K562 (cell line): ENCODE measurements around the gene PEAR1. TPM values are rescaled to one million over a fixed set of nuclear protein-coding genes. Genes with fewer than 3 reads are reported as not detected.

ENCODE experiments used
- ATAC-seq: fragments of 200-7000 bp; cut with Tn5 transposase; 3 replicates; pipeline ENCODE4 v1.9.1; 2020; ENCODE audit warnings: moderate library complexity
- BruUV-seq: library from RNA; stranded (reverse); fragments of 400-500 nt; replicated peaks from 2 replicates; lab custom pipeline; 2021; lab: Mats Ljungman, UMichigan
- CTCF ChIA-PET: fragments of 300-600 bp; formaldehyde crosslinking; extraction: SDS; loops from one replicate; lab custom pipeline; 2021; ENCODE audit warnings: low intra/inter-chr PET ratio; lab: Yijun Ruan, JAX
- POLR2A ChIA-PET: fragments of 300-600, 350-650 bp; sonication (Branson Sonifier 250); formaldehyde crosslinking; extraction: SDS; loops from one replicate; lab custom pipeline; 2021; ENCODE audit warnings: antibody characterized with exemption, inconsistent platforms; lab: Yijun Ruan, JAX
- DNase-seq, 4 experiments: peaks; one replicate each; pipeline versions ENCODE4 v3.0.0 to v3.0.0-alpha.2; 2011 to 2018; ENCODE audit warnings: low spot score in 3 of 4, mixed read lengths in 3 of 4; ENCODE audit errors: extremely low read depth in 1 of 4
- FAIRE-seq: peaks from 2 replicates; lab custom pipeline; 2011; peaks lifted over from hg19 to GRCh38; lab: Jason Lieb, UNC
- H2AFZ ChIP-seq: 2 replicates; pipeline ENCODE4 v1.6.0; 2011; ENCODE audit warnings: low read depth, low read length, control low read depth, inconsistent platforms
- H3K27ac ChIP-seq: fragments of 200-600 bp; 3 replicates; pipeline ENCODE4 v1.8.0; 2011; ENCODE audit warnings: low read depth, mild to moderate bottlenecking, control low read depth, inconsistent platforms, low read length, moderate library complexity, mixed read lengths; ENCODE audit errors: extremely low read depth
- H3K27me3 ChIP-seq, 2 experiments: fragments of 300-600 bp in 1 of 2; 2 replicates in 1 of 2; 3 replicates in 1 of 2; pipeline versions ENCODE4 v1.6.0 to v1.8.0; 2011; ENCODE audit warnings: inconsistent platforms in 2 of 2, low read length in 2 of 2, mild to moderate bottlenecking in 1 of 2, mixed read lengths in 1 of 2, moderate library complexity in 1 of 2; ENCODE audit not compliant: control insufficient read depth in 2 of 2, insufficient read depth in 2 of 2
- H3K36me3 ChIP-seq: fragments of 300-600 bp; 3 replicates; pipeline ENCODE4 v1.8.0; 2011; ENCODE audit warnings: mild to moderate bottlenecking, low read length, inconsistent platforms; ENCODE audit not compliant: control insufficient read depth, insufficient read depth
- H3K4me1 ChIP-seq, 2 experiments: fragments of 200-600 bp in 1 of 2; replicated peaks in 1 of 2; 2 replicates in 1 of 2; 3 replicates in 1 of 2; pipeline versions ENCODE4 v1.5.1 to v1.8.0; 2011; ENCODE audit warnings: inconsistent platforms in 2 of 2, low read length in 2 of 2, mild to moderate bottlenecking in 1 of 2, mixed read lengths in 1 of 2, moderate library complexity in 1 of 2; ENCODE audit not compliant: control insufficient read depth in 2 of 2, insufficient read depth in 2 of 2
- H3K4me2 ChIP-seq: 2 replicates; pipeline ENCODE4 v1.6.1; 2011; ENCODE audit warnings: low read length, control low read depth, inconsistent platforms, mixed read lengths; ENCODE audit not compliant: insufficient read depth
- H3K4me3 ChIP-seq: fragments of 200-600 bp; sonication (generic), shearing (Covaris generic); 2 replicates; pipeline ENCODE4 v1.5.1; 2016; ENCODE audit warnings: control low read depth, inconsistent platforms
- H3K79me2 ChIP-seq: fragments of 200-600 bp; 3 replicates; pipeline ENCODE4 v1.8.0; 2011; ENCODE audit warnings: low read length, inconsistent platforms; ENCODE audit not compliant: control insufficient read depth, insufficient read depth
- H3K9ac ChIP-seq, 2 experiments: 2 replicates each; pipeline versions ENCODE4 v1.6.0 to v1.6.1; 2011; ENCODE audit warnings: low read depth in 2 of 2, low read length in 2 of 2, control low read depth in 1 of 2, inconsistent platforms in 1 of 2, mild to moderate bottlenecking in 1 of 2, mixed read lengths in 1 of 2; ENCODE audit not compliant: insufficient read depth in 1 of 2
- H3K9me1 ChIP-seq: one replicate; pipeline ENCODE4 v1.6.0; 2011; ENCODE audit warnings: inconsistent platforms, mild to moderate bottlenecking, low read length, moderate library complexity; ENCODE audit not compliant: control insufficient read depth, insufficient read depth
- H3K9me3 ChIP-seq: replicated peaks from 2 replicates; pipeline ENCODE4 v1.5.1; 2011; ENCODE audit warnings: low read depth, low read length, inconsistent platforms; ENCODE audit not compliant: control insufficient read depth, insufficient read depth
- H4K20me1 ChIP-seq: replicated peaks from 2 replicates; pipeline ENCODE4 v1.6.1; 2011; ENCODE audit warnings: low read length, inconsistent platforms, mixed read lengths; ENCODE audit not compliant: control insufficient read depth, insufficient read depth
- ASH1L ChIP-seq: fragments of 450-650 bp; IDR thresholded peaks from 2 replicates; pipeline ENCODE4 v1.6.1; 2018; ENCODE audit warnings: borderline replicate concordance, mild to moderate bottlenecking, low read depth; ENCODE audit not compliant: partially characterized antibody
- CGGBP1 ChIP-seq: fragments of 250-450 bp; sonication (Bioruptor Pico); IDR thresholded peaks from 2 replicates; pipeline ENCODE4 v1.9.0; 2021; ENCODE audit warnings: mild to moderate bottlenecking
- CHD4 ChIP-seq: fragments of 200-600 bp; sonication (generic); IDR thresholded peaks from 3 replicates; pipeline ENCODE4 v1.6.1; 2012; ENCODE audit warnings: low read depth, mild to moderate bottlenecking, mixed read lengths, low read length, inconsistent platforms; ENCODE audit not compliant: insufficient read depth, insufficient replicate concordance, poor library complexity, severe bottlenecking
- ELF4 ChIP-seq: fragments of 450-650 bp; formaldehyde crosslinking; IDR thresholded peaks from 2 replicates; pipeline ENCODE4 v1.4.0; 2022; ENCODE audit warnings: missing genetic modification characterization
- ESRRA ChIP-seq: fragments of 450-650 bp; IDR thresholded peaks from 2 replicates; pipeline ENCODE4 v1.6.1; 2014; ENCODE audit warnings: low read depth, mild to moderate bottlenecking, moderate library complexity, borderline replicate concordance
- FOSL1 ChIP-seq: fragments of 200-800 bp; sonication (Bioruptor generic); conservative IDR thresholded peaks from 2 replicates; pipeline ENCODE4 v1.6.1; 2016; ENCODE audit warnings: missing genetic modification characterization, missing compliant biosample characterization
- GABPA ChIP-seq: fragments of 200-800 bp; sonication (Bioruptor generic); conservative IDR thresholded peaks from 2 replicates; pipeline ENCODE4 v1.6.1; 2016; ENCODE audit warnings: low read depth, missing genetic modification characterization, missing compliant biosample characterization
- GMEB1 ChIP-seq: fragments of 250-450 bp; sonication (Bioruptor Pico); IDR thresholded peaks from 2 replicates; pipeline ENCODE4 v1.4.0; 2020; ENCODE audit warnings: mild to moderate bottlenecking
- NCOA4 ChIP-seq: fragments of 450-650 bp; IDR thresholded peaks from 2 replicates; pipeline ENCODE4 v1.6.1; 2018; ENCODE audit warnings: mild to moderate bottlenecking; ENCODE audit not compliant: partially characterized antibody
- PRMT5 ChIP-seq: sonication (generic); formaldehyde crosslinking; IDR thresholded peaks from 2 replicates; pipeline ENCODE4 v1.5.0; 2020; ENCODE audit warnings: missing genetic modification reagents
- RBM39 ChIP-seq: fragments of 200-400 bp; formaldehyde crosslinking; optimal IDR thresholded peaks from 2 replicates; pipeline ENCODE3; 2018; ENCODE audit warnings: low read depth, low read length
- SP2 ChIP-seq: IDR thresholded peaks from 2 replicates; pipeline ENCODE4 v1.6.1; 2011; ENCODE audit warnings: mild to moderate bottlenecking, low read depth, low read length, moderate library complexity; ENCODE audit not compliant: poor library complexity, severe bottlenecking; ENCODE audit errors: extremely low read depth
- SRSF9 ChIP-seq: fragments of 200-400 bp; formaldehyde crosslinking; IDR thresholded peaks from 2 replicates; pipeline ENCODE4 v1.6.1; 2017; ENCODE audit warnings: low read depth, low read length, borderline replicate concordance
- THAP7 ChIP-seq: fragments of 250-450 bp; sonication (Bioruptor Pico); IDR thresholded peaks from 2 replicates; pipeline ENCODE4 v1.5.0; 2021
- ZNF133 ChIP-seq: fragments of 250-450 bp; sonication (Bioruptor Pico); IDR thresholded peaks from 2 replicates; pipeline ENCODE4 v1.4.0; 2020; ENCODE audit warnings: mild to moderate bottlenecking
- ZNF384 ChIP-seq: IDR thresholded peaks from 2 replicates; pipeline ENCODE4 v1.6.1; 2012; ENCODE audit warnings: low read depth, low read length, improper control_type of control experiment
- ZNF75A ChIP-seq: fragments of 450-650 bp; formaldehyde crosslinking; IDR thresholded peaks from 2 replicates; pipeline ENCODE4 v1.4.0; 2020; ENCODE audit warnings: mild to moderate bottlenecking
- ZNF785 ChIP-seq: fragments of 250-450 bp; sonication (Bioruptor Pico); IDR thresholded peaks from 2 replicates; pipeline ENCODE4 v1.4.0; 2020; ENCODE audit warnings: mild to moderate bottlenecking
- WGBS: fragments of 100-300 bp; shearing (Covaris generic); methylation state at CpG from one replicate; pipeline ENCODE4 v1.1.6; 2016; ENCODE audit warnings: low coverage, mixed read lengths; ENCODE audit not compliant: insufficient coverage; ENCODE audit errors: missing lambda C conversion rate; 5-methylcytosine and 5-hydroxymethylcytosine counted together
- in situ Hi-C: fragments of 300-500 bp; cut with MboI; formaldehyde crosslinking; loops from 4 replicates; pipeline ENCODE4 v1.15.0; 2018; ENCODE audit warnings: inconsistent platforms, mixed read lengths
- intact Hi-C: fragments of 100-400 bp; cut with micrococcal nuclease; formaldehyde crosslinking; loops from 2 replicates; pipeline ENCODE4 v1.14.2; 2022
- polyA plus RNA-seq, 8 experiments: library from polyadenylated mRNA; depleted of rRNA in 4 of 8; stranded (reverse) in 5 of 8; unstranded in 3 of 8; fragments of >200 nt; fragmentation: Nextera tagmentation in 2 of 8; fragmentation: Illumina TruSeq in 1 of 8; extraction: Ambion mirVana in 2 of 8; extraction: Trizol in 1 of 8; gene quantifications; 2 replicates each; pipeline versions ENCODE4 v1.2.1 to v1.2.3, GENCODE V29; 2011 to 2014; ENCODE audit warnings: inconsistent platforms in 1 of 8, missing spikeins in 1 of 8
- total RNA-seq, 7 experiments: library from RNA; depleted of rRNA in 6 of 7; stranded (reverse); fragments of >200 nt in 6 of 7; fragmentation: Illumina TruSeq in 2 of 7; extraction: Trizol in 2 of 7; gene quantifications; 2 replicates each; pipeline versions ENCODE4 v1.2.1 to v1.2.3, GENCODE V29; 2011 to 2021; ENCODE audit warnings: low replicate concordance in 1 of 7
- TF ChIP-seq, protein P1 (sequence below): fragments of 250-450 bp; sonication (Bioruptor Pico); IDR thresholded peaks from 2 replicates; pipeline ENCODE4 v1.8.0; 2021; ENCODE audit warnings: moderate library complexity, mild to moderate bottlenecking, inconsistent platforms

Gene PEAR1
- total and polyA plus RNA-seq, 9 of the 15 experiments (the other 6 are each of a cell fraction or from before 2014, with no cell fraction given), result 0.87 to 13.9 (median 6.1) TPM

DNA sequence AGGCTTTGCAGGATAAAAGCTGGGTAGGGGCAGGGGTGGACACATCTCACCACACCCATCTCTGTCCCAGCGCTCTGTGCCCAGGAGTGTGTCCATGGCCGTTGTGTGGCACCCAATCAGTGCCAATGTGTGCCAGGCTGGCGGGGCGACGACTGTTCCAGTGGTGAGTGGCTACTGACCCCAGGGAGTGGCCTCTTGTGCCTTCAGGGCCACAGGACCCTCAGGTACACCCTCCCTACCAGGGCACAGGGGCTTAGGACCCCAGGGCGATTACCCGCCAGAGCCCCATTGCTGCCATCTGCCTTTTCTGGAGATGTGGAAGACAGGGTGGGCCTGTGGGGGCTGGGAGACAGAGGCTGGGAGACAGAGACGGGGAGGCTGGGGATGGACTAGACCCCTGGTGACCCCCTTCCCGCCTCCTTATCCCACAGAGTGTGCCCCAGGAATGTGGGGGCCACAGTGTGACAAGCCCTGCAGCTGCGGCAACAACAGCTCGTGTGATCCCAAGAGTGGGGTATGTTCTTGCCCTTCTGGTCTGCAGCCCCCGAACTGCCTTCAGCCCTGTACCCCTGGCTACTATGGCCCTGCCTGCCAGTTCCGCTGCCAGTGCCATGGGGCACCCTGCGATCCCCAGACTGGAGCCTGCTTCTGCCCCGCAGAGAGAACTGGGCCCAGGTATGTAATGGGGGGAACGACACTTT lies 12.8 kb downstream of the PEAR1 start (continued):
- TF ChIP-seq RBM39 (no peak), ASH1L (no peak), ZNF384 (no peak), NCOA4 (no peak)

DNA sequence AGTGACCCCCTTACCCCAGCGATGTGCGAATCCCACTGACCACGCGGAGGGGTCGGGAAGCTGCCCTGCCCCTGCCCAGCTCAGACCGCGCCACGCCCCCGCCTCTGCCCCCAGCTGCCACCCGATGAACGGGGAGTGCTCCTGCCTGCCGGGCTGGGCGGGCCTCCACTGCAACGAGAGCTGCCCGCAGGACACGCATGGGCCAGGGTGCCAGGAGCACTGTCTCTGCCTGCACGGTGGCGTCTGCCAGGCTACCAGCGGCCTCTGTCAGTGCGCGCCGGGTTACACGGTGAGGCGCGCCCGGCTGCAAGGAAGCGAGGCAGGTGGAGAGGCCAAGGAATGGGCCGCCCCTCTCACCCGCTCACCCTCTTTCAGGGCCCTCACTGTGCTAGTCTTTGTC lies 15.0 kb downstream of the PEAR1 start:
- Histone ChIP-seq H3K9ac (no peak overlapping the region), H3K79me2 (peaks cover 10% of the 10 kb centered on the region), H3K27me3 (no peaks in the 10 kb centered on the region), H3K4me1 (peaks cover 36 to 68% of the 10 kb centered on the region in 2 experiments), H3K9me3 (no peaks in the 10 kb centered on the region), H4K20me1 (no peaks in the 10 kb centered on the region), H2AFZ (no peak overlapping the region), H3K4me3 (no peak overlapping the region), H3K27ac (no peak overlapping the region), H3K9me1 (peaks cover 4% of the 10 kb centered on the region), H3K4me2 (no peak overlapping the region), H3K36me3 (no peaks in the 10 kb centered on the region)
- no peak for DNase-seq
- no peak for ATAC-seq
- no peak for FAIRE-seq
- 85% methylated on average over 15 of the region's 29 CpGs for WGBS
- CTCF ChIA-PET, result no interaction called here
- intact Hi-C loops, result no loop called here
- no TSS peak for BruUV-seq
- in situ Hi-C loops, result no loop called here
- POLR2A ChIA-PET, result no interaction called here
- TF ChIP-seq ZNF785 (CRISPR knock-in tag), result no peak
- no peak for TF ChIP-seq GMEB1 (CRISPR knock-in tag)
- TF ChIP-seq PRMT5 (CRISPR knock-in tag), result no peak
- TF ChIP-seq SRSF9, result no peak
- TF ChIP-seq ESRRA, result no peak
- TF ChIP-seq, protein P1, sequence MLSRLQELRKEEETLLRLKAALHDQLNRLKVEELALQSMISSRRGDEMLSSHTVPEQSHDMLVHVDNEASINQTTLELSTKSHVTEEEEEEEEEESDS (CRISPR knock-in tag), result no peak
- TF ChIP-seq SP2, result no peak
- TF ChIP-seq GABPA (tag), result no peak
- TF ChIP-seq ZNF75A (CRISPR knock-in tag), result no peak
- no peak for TF ChIP-seq CHD4
- no peak for TF ChIP-seq CGGBP1 (CRISPR knock-in tag)
- no peak for TF ChIP-seq FOSL1 (tag)
- no peak for TF ChIP-seq ELF4 (CRISPR knock-in tag)
- no peak for TF ChIP-seq THAP7 (CRISPR knock-in tag)
- no peak for TF ChIP-seq ZNF133
